Esophagus muscularis mucosa (tissue), 3 donors: Measurements from ENCODE around the gene FKBP2.

ENCODE experiments used
- CTCF ChIP-seq, 3 experiments: fragments of 200-600 bp in 2 of 3; fragments of 450-650 bp in 1 of 3; sonication (generic) in 2 of 3; IDR thresholded peaks; one replicate each; pipeline ENCODE4 v1.5.1; 2017 to 2019; ENCODE audit warnings: antibody characterized with exemption in 3 of 3, mild to moderate bottlenecking in 2 of 3, moderate library complexity in 1 of 3
- POLR2AphosphoS5 ChIP-seq, 2 donors: sonication (generic); formaldehyde crosslinking; IDR thresholded peaks; one replicate each; pipeline ENCODE4 v1.6.1; 2017; ENCODE audit warnings: antibody characterized with exemption in 2 of 2

- TF ChIP-seq POLR2AphosphoS5 (IDR thresholded peaks at IDR 0.05) (no peak), CTCF (IDR thresholded peaks at IDR 0.05) (peak in 1 of 3 experiments; percentile 1)
These were observed 7.0 kb downstream of the FKBP2 start for GRCh38 chr11:64247729-64248531.
